Natural killer cell (primary cell): ENCODE data around the gene WNT7A. TPM values are rescaled to one million over a fixed set of nuclear protein-coding genes. Genes with fewer than 3 reads are reported as not detected.

Experiments used
- ATAC-seq, 3 donors: fragments of 150-1000 bp in 2 of 3; fragments of 200-7000 bp in 1 of 3; cut with Tn5 transposase; 1 replicate in 1 of 3; 2 replicates in 2 of 3; pipeline ENCODE4 v1.10.0; 2021; ENCODE audit warnings: mild to moderate bottlenecking in 2 of 3, moderate library complexity in 2 of 3
- DNase-seq, 2 donors: peaks; one replicate each; pipeline versions ENCODE4 v3.0.0 to v3.0.0-alpha.2; 2013 to 2021; ENCODE audit warnings: mixed read lengths in 1 of 2
- H3K27ac ChIP-seq: one replicate; pipeline ENCODE4 v1.5.1; 2013; ENCODE audit warnings: mild to moderate bottlenecking, low read length
- H3K27me3 ChIP-seq: one replicate; pipeline ENCODE4 v1.6.1; 2013; ENCODE audit warnings: low read length; ENCODE audit not compliant: control insufficient read depth, insufficient read depth
- H3K36me3 ChIP-seq: one replicate; pipeline ENCODE4 v1.6.1; 2013; ENCODE audit warnings: low read length; ENCODE audit not compliant: control insufficient read depth, insufficient read depth
- H3K4me1 ChIP-seq: one replicate; pipeline ENCODE4 v1.6.1; 2013; ENCODE audit warnings: low read length; ENCODE audit not compliant: control insufficient read depth, insufficient read depth
- H3K4me3 ChIP-seq: one replicate; pipeline ENCODE4 v1.5.1; 2013; ENCODE audit warnings: low read length
- H3K9me3 ChIP-seq: one replicate; pipeline ENCODE4 v1.6.1; 2013; ENCODE audit warnings: low read length; ENCODE audit not compliant: control insufficient read depth, insufficient read depth
- H3K27ac Mint-ChIP-seq, 2 donors: one replicate each; pipeline ENCODE4 v1.8.0; 2022; ENCODE audit warnings: mild to moderate bottlenecking in 2 of 2, mixed read lengths in 2 of 2, moderate library complexity in 1 of 2
- H3K27me3 Mint-ChIP-seq, 2 donors: one replicate each; pipeline ENCODE4 v1.8.0; 2022; ENCODE audit warnings: low read depth in 2 of 2, mixed read lengths in 2 of 2
- H3K36me3 Mint-ChIP-seq: one replicate; pipeline ENCODE4 v1.8.0; 2022; ENCODE audit warnings: mixed read lengths
- H3K4me1 Mint-ChIP-seq, 2 donors: one replicate each; pipeline ENCODE4 v1.8.0; 2022; ENCODE audit warnings: mixed read lengths in 2 of 2
- H3K4me3 Mint-ChIP-seq: one replicate; pipeline ENCODE4 v1.8.0; 2022; ENCODE audit warnings: mild to moderate bottlenecking, moderate library complexity, mixed read lengths
- H3K9me3 Mint-ChIP-seq, 2 donors: one replicate each; pipeline ENCODE4 v1.8.0; 2022; ENCODE audit warnings: mixed read lengths in 2 of 2
- CTCF ChIP-seq: fragments of 200-600 bp; IDR thresholded peaks from one replicate; pipeline ENCODE4 v1.8.0; 2022; ENCODE audit warnings: antibody characterized with exemption
- WGBS: methylation state at CpG from one replicate; pipeline ENCODE4 v1.1.7; 2013; ENCODE audit warnings: missing lambda C conversion rate; ENCODE audit not compliant: insufficient coverage; 5-methylcytosine and 5-hydroxymethylcytosine counted together
- intact Hi-C: fragments of 100-400 bp; cut with micrococcal nuclease; formaldehyde crosslinking; loops from one replicate; pipeline ENCODE4 v1.14.2; 2022
- total RNA-seq, 4 donors: library from RNA; stranded (reverse); fragments of 120-200 nt in 1 of 4; gene quantifications; one replicate each; pipeline versions ENCODE4 v1.2.3 to v1.2.4, GENCODE V29; 2013 to 2022

Gene WNT7A
- total RNA-seq, 3 donors from 2014 or later (not counting 1 experiment from before 2014, with no cell fraction given): 0.18 to 0.45 TPM; not detected in 1

GRCh38 chr3:13865106-13865505, 14.8 kb downstream of the WNT7A start:
- Mint-ChIP-seq H3K27ac (no peak overlapping the region), H3K9me3 (no peaks in the 10 kb centered on the region), H3K4me3 (no peak overlapping the region), H3K4me1 (peaks cover 10 to 16% of the 10 kb centered on the region in 2 donors), H3K36me3 (no peaks in the 10 kb centered on the region), H3K27me3 (peaks cover 30 to 66% of the 10 kb centered on the region in 2 donors)
- Histone ChIP-seq H3K4me3 (no peak overlapping the region), H3K4me1 (peaks cover 16% of the 10 kb centered on the region), H3K36me3 (no peaks in the 10 kb centered on the region), H3K27me3 (peaks cover 2% of the 10 kb centered on the region), H3K9me3 (no peaks in the 10 kb centered on the region), H3K27ac (no peak overlapping the region)
- WGBS: 91% methylated on average over 4 of the region's 4 CpGs
- intact Hi-C loops: no loop called here
- DNase-seq: no peak
- ATAC-seq: no peak
- no peak for TF ChIP-seq CTCF

- H3K9me3 ChIP-seq: no peaks in the 10 kb centered on the region
- H3K4me1 Mint-ChIP-seq: peaks cover 10 to 16% of the 10 kb centered on the region in 2 donors
- no peak for TF ChIP-seq CTCF
- DNase-seq (no peak), ATAC-seq (no peak)
- H3K27ac Mint-ChIP-seq: no peak overlapping the region
- peaks cover 2% of the 10 kb centered on the region for H3K27me3 ChIP-seq
- no peaks in the 10 kb centered on the region for H3K9me3 Mint-ChIP-seq
- H3K36me3 ChIP-seq: no peaks in the 10 kb centered on the region
- intact Hi-C loops: no loop called here
- no peaks in the 10 kb centered on the region for H3K36me3 Mint-ChIP-seq
- WGBS: 86% methylated on average over 10 of the region's 10 CpGs
- H3K4me3 ChIP-seq: no peak overlapping the region
- no peak overlapping the region for H3K27ac ChIP-seq
- H3K27me3 Mint-ChIP-seq: peaks cover 34 to 66% of the 10 kb centered on the region in 2 donors
- H3K4me1 ChIP-seq: peaks cover 16% of the 10 kb centered on the region
- no peak overlapping the region for H3K4me3 Mint-ChIP-seq
Measured at GRCh38 chr3:13863965-13864595, 15.8 kb downstream of the WNT7A start.

GRCh38 chr3:13863382-13863952, 16.4 kb downstream of the WNT7A start:
- no peaks in the 10 kb centered on the region for H3K36me3 Mint-ChIP-seq
- H3K4me3 ChIP-seq: no peak overlapping the region
- H3K4me1 Mint-ChIP-seq: peaks cover 10 to 16% of the 10 kb centered on the region in 2 donors
- peaks cover 34 to 66% of the 10 kb centered on the region in 2 donors for H3K27me3 Mint-ChIP-seq
- DNase-seq: no peak
- H3K4me1 ChIP-seq: peaks cover 16% of the 10 kb centered on the region
- H3K9me3 ChIP-seq: no peaks in the 10 kb centered on the region
- 85% methylated on average over 5 of the region's 6 CpGs for WGBS
- intact Hi-C loops: no loop called here
- H3K4me3 Mint-ChIP-seq: no peak overlapping the region
- no peaks in the 10 kb centered on the region for H3K9me3 Mint-ChIP-seq
- peaks cover 2% of the 10 kb centered on the region for H3K27me3 ChIP-seq
- H3K27ac Mint-ChIP-seq: no peak overlapping the region
- H3K36me3 ChIP-seq: no peaks in the 10 kb centered on the region
- no peak for TF ChIP-seq CTCF
- no peak overlapping the region for H3K27ac ChIP-seq
- no peak for ATAC-seq
